DOHH2 (cell line): Measurements from ENCODE around the gene SBSN.
A peak's percentile ranks its signal among the peaks of the same experiment; 100 is the strongest.
"Not testable (repeated sequence)": the region's sequence is repeated elsewhere in the genome, so short reads cannot be mapped to it uniquely, and the experiment has no call there.

Source experiments
- H3F3A ChIP-seq: fragments of 200-600 bp; sonication (generic), shearing (Covaris generic); 2 replicates; pipeline ENCODE4 v1.6.0; 2016; ENCODE audit warnings: antibody characterized with exemption, mild to moderate bottlenecking; ENCODE audit not compliant: control insufficient read depth, insufficient read depth
- H3K27ac ChIP-seq: fragments of 200-600 bp; sonication (generic); 2 replicates; pipeline ENCODE4 v1.5.1; 2014; ENCODE audit warnings: low read depth, mild to moderate bottlenecking, low read length, moderate library complexity
- H3K27me3 ChIP-seq: fragments of 200-600 bp; sonication (generic); 2 replicates; pipeline ENCODE4 v1.6.1; 2014; ENCODE audit warnings: mild to moderate bottlenecking, low read length, mixed read lengths; ENCODE audit not compliant: control insufficient read depth
- H3K36me3 ChIP-seq: fragments of 200-600 bp; sonication (generic); 2 replicates; pipeline ENCODE4 v1.6.1; 2014; ENCODE audit warnings: mild to moderate bottlenecking, low read length, moderate library complexity, mixed read lengths; ENCODE audit not compliant: control insufficient read depth
- H3K4me1 ChIP-seq: fragments of 200-600 bp; sonication (generic); 2 replicates; pipeline ENCODE4 v1.6.1; 2014; ENCODE audit warnings: mild to moderate bottlenecking, low read length, mixed read lengths; ENCODE audit not compliant: control insufficient read depth
- H3K4me2 ChIP-seq: fragments of 200-600 bp; sonication (generic); 2 replicates; pipeline ENCODE4 v1.6.0; 2014; ENCODE audit warnings: mild to moderate bottlenecking, low read length, moderate library complexity
- H3K4me3 ChIP-seq: fragments of 200-600 bp; sonication (generic); 2 replicates; pipeline ENCODE4 v1.5.1; 2014; ENCODE audit warnings: mild to moderate bottlenecking, low read length, mixed read lengths
- H3K79me2 ChIP-seq: fragments of 200-600 bp; sonication (generic); 2 replicates; pipeline ENCODE4 v1.6.1; 2014; ENCODE audit warnings: mild to moderate bottlenecking, low read length, mixed read lengths; ENCODE audit not compliant: control insufficient read depth
- H3K9me2 ChIP-seq: fragments of 200-600 bp; sonication (generic); replicated peaks from 2 replicates; pipeline ENCODE4 v1.6.1; 2014; ENCODE audit warnings: mild to moderate bottlenecking, low read length, mixed read lengths; ENCODE audit not compliant: control insufficient read depth
- H3K9me3 ChIP-seq: fragments of 200-600 bp; sonication (generic); 2 replicates; pipeline ENCODE4 v1.6.1; 2014; ENCODE audit warnings: antibody characterized with exemption, low read length, mixed read lengths; ENCODE audit not compliant: control insufficient read depth, insufficient read depth
- H4K20me1 ChIP-seq: fragments of 200-600 bp; sonication (generic); 2 replicates; pipeline ENCODE4 v1.6.0; 2014; ENCODE audit warnings: low read depth, mild to moderate bottlenecking, antibody characterized with exemption, low read length, moderate library complexity; ENCODE audit not compliant: control insufficient read depth, insufficient read depth
- EZH2phosphoT487 ChIP-seq: fragments of 200-600 bp; sonication (generic); IDR thresholded peaks from 2 replicates; pipeline ENCODE4 v1.6.1; 2017; ENCODE audit warnings: borderline replicate concordance, mild to moderate bottlenecking, antibody characterized with exemption, low read length, moderate library complexity, mixed read lengths
- TF ChIP-seq, protein P1 (sequence below): fragments of 200-600 bp; sonication (generic); IDR thresholded peaks from one replicate; pipeline ENCODE4 v1.5.1; 2014; ENCODE audit warnings: antibody characterized with exemption, mild to moderate bottlenecking, low read depth, low read length; ENCODE audit not compliant: poor library complexity, severe bottlenecking

The SBSN gene

DNA sequence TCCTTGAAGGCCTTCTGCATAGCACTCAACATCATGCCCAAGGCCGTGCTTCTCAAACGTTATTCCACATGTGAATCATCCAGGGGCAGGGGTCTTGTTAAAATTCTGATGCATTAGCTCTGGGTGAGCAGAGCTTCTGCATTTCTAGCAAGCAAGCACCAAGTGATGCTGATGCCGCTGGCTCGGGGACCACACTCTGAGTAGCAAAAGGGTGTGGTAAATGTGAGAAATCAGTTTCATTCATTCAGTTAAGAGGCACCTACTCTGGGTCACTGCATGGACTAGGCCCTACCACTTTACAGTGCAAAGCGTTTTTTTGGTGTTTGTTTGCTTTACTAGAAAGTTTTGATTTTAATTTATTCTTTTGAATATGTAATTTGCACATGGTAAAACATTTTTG, 45.0 kb downstream of the SBSN start:
- Histone ChIP-seq H3K9me3 (no peaks in the 10 kb centered on the region), H3K9me2 (no peaks in the 10 kb centered on the region), H3F3A (peaks cover 8% of the 10 kb centered on the region; the same call in 1 of the 2 replicates), H3K27ac (no peak overlapping the region), H3K27me3 (peaks cover 8% of the 10 kb centered on the region), H3K79me2 (no peaks in the 10 kb centered on the region), H3K4me2 (no peak overlapping the region), H4K20me1 (no peaks in the 10 kb centered on the region), H3K36me3 (no peaks in the 10 kb centered on the region), H3K4me1 (peaks cover 15% of the 10 kb centered on the region), H3K4me3 (no peak overlapping the region)
- TF ChIP-seq EZH2phosphoT487 = no peak
- TF ChIP-seq, protein P1, sequence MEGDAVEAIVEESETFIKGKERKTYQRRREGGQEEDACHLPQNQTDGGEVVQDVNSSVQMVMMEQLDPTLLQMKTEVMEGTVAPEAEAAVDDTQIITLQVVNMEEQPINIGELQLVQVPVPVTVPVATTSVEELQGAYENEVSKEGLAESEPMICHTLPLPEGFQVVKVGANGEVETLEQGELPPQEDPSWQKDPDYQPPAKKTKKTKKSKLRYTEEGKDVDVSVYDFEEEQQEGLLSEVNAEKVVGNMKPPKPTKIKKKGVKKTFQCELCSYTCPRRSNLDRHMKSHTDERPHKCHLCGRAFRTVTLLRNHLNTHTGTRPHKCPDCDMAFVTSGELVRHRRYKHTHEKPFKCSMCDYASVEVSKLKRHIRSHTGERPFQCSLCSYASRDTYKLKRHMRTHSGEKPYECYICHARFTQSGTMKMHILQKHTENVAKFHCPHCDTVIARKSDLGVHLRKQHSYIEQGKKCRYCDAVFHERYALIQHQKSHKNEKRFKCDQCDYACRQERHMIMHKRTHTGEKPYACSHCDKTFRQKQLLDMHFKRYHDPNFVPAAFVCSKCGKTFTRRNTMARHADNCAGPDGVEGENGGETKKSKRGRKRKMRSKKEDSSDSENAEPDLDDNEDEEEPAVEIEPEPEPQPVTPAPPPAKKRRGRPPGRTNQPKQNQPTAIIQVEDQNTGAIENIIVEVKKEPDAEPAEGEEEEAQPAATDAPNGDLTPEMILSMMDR = no peak

DNA sequence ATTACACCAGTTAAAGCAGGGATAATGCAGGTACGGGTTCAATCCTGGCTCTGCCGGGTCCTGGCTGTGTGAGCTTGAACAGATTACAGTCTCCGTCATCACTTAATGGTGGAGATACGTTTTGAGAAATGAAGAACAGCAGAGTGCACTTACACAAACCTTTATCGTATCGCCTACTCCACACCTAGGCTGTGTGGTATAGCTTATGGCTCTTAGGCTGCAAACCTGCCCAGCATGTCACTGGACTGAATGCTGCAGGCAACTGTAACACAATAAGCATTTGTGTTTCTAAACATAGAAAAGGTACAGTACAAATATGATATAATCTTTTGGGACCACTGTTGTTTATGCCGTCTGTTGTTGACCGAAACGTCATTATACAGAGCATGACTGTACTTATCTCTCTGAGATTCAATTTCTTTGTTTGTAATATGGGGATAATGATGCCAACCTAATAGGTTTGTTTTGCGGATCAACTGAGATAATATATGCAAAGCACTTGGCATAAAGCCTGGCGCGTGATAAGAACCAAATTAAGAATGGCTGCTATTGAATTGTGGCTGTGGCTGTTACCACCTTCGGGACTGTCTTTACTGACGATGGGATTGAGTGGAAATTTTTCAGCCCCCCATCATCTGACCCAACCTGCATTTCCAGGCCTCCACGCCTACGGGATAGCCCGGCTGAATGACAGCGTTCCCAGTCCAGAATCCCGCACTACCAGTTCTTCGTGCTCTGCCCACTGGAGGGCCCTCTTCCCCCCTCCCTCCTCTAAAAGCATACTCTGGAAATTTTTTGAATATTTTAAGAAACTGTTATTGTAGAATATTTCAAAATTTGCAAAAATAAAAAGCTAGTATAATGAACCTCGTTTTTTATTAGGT, 49.1 kb downstream of the SBSN start:
- Histone ChIP-seq H3K36me3 (no peaks in the 10 kb centered on the region), H3K9me2 (no peaks in the 10 kb centered on the region), H3K27ac (no peak overlapping the region), H4K20me1 (no peaks in the 10 kb centered on the region), H3K4me1 (peaks cover 1% of the 10 kb centered on the region), H3K4me3 (no peak overlapping the region), H3K27me3 (peaks cover 5% of the 10 kb centered on the region; the same call in 1 of the 2 replicates), H3K9me3 (no peaks in the 10 kb centered on the region), H3K79me2 (no peaks in the 10 kb centered on the region), H3F3A (peaks cover 3% of the 10 kb centered on the region; the same call in 1 of the 2 replicates), H3K4me2 (no peak overlapping the region)
- TF ChIP-seq, protein P1 = no peak
- no peak for TF ChIP-seq EZH2phosphoT487

DNA sequence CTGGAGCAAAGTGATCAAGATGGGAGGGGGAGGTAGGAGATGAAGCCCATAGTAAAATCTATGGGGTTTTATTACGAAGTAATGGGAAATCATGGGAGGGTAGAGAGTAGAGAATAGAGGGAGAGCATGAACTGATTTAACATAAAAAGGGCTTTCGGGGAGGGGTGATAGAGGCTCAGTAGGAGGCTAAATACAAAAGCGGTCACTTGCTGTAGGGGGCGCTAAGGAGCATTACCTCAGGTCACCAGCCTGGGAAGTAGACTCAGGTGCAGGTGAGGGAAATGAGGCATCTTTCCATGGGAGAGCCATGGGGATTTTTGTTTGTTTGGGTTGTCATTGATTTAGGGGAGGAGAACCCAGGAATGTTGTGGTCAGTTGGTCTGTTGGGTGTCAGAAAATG, 52.0 kb downstream of the SBSN start:
- Histone ChIP-seq H3K36me3 (no peaks in the 10 kb centered on the region), H3K4me2 (no peak overlapping the region), H3K9me3 (no peaks in the 10 kb centered on the region), H3K27ac (no peak overlapping the region), H3K27me3 (peaks cover 18% of the 10 kb centered on the region), H3K79me2 (no peaks in the 10 kb centered on the region), H4K20me1 (no peaks in the 10 kb centered on the region), H3K4me1 (no peaks in the 10 kb centered on the region), H3K4me3 (no peak overlapping the region), H3K9me2 (no peaks in the 10 kb centered on the region), H3F3A (0 out of 2 replicates have a peak, but pooled peaks cover 2% of the 10 kb centered on the region)
- no peak for TF ChIP-seq EZH2phosphoT487
- TF ChIP-seq, protein P1 = peak; percentile 75

DNA sequence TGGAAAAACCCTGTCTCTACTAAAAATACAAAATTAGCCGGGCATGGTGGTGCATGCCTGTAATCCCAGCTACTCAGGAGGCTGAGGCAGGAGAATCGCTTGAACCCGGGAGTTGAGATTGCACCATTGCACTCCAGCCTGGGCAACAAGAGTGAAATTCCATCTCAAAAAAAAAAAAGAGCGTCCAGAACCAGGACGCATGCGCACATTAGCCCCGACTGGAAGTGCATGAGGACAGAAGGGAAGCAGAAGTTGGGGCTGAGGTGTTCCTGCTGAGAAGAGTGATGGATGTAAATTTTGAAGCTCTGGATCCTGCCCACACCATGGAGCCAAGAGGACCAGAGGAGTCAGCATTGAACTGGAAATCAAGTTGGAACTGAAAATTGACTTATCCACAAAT, 53.5 kb downstream of the SBSN start:
- not testable (repeated sequence) for H3F3A ChIP-seq, H3K36me3 ChIP-seq, H3K4me2 ChIP-seq, H3K9me3 ChIP-seq, H3K27ac ChIP-seq, H3K4me3 ChIP-seq, H3K9me2 ChIP-seq, H4K20me1 ChIP-seq, H3K4me1 ChIP-seq, H3K79me2 ChIP-seq
- peaks cover 18% of the 10 kb centered on the region for H3K27me3 ChIP-seq
